Body of pancreas (tissue), 4 donors: Measurements from ENCODE around the gene HEXIM1.

Experiments used
- CTCF ChIP-seq, 7 experiments: fragments of 450-650 bp in 4 of 7; fragments of 200-600 bp in 3 of 7; sonication (generic) in 3 of 7; IDR thresholded peaks; one replicate each; pipeline ENCODE4 v1.5.1; 2016 to 2019; ENCODE audit warnings: antibody characterized with exemption in 7 of 7
- POLR2A ChIP-seq, 3 donors: fragments of 450-650 bp; IDR thresholded peaks; one replicate each; pipeline ENCODE4 v1.6.1; 2016; ENCODE audit warnings: antibody characterized with exemption in 3 of 3, mild to moderate bottlenecking in 2 of 3

- TF ChIP-seq CTCF (IDR thresholded peaks at IDR 0.05): no peak
- TF ChIP-seq POLR2A (IDR thresholded peaks at IDR 0.05): no peak
Measured at GRCh38 chr17:45123076-45123770, 25.1 kb upstream of the HEXIM1 start.
